AG04450 (cell line): ENCODE data around the gene SESTD1. TPM values are rescaled to one million over a fixed set of nuclear protein-coding genes. Genes with fewer than 3 reads are reported as not detected.

Source experiments
- CTCF ChIA-PET: fragments of 300-600, 350-600 bp; formaldehyde crosslinking; extraction: SDS; loops from one replicate; lab custom pipeline; 2022; ENCODE audit warnings: antibody characterized with exemption, inconsistent platforms; lab: Charles Lee
- POLR2A ChIA-PET: fragments of 350-600 bp; formaldehyde crosslinking; extraction: SDS; loops from one replicate; lab custom pipeline; 2021; ENCODE audit warnings: antibody characterized with exemption, inconsistent platforms; lab: Yijun Ruan, JAX
- DNase-seq: peaks from one replicate; pipeline ENCODE4 v3.0.0-alpha.2; 2011; ENCODE audit warnings: low read depth, low spot score
- H3K27ac ChIP-seq: one replicate; pipeline ENCODE4 v1.5.1; 2012; ENCODE audit warnings: low read depth, low read length, control low read depth
- H3K27me3 ChIP-seq: one replicate; pipeline ENCODE4 v1.6.0; 2012; ENCODE audit warnings: low read length; ENCODE audit not compliant: control insufficient read depth, insufficient read depth
- H3K4me3 ChIP-seq: 2 replicates; pipeline ENCODE4 v1.5.1; 2011; ENCODE audit warnings: mild to moderate bottlenecking, low read depth, low read length, control low read depth
- H3K9me3 ChIP-seq: 2 replicates; pipeline ENCODE4 v1.5.1; 2012; ENCODE audit warnings: low read length; ENCODE audit not compliant: control insufficient read depth, insufficient read depth
- CTCF ChIP-seq: IDR thresholded peaks from 2 replicates; pipeline ENCODE4 v1.5.1; 2011; ENCODE audit warnings: low read depth, low read length, control low read depth, inconsistent platforms
- polyA plus RNA-seq: library from polyadenylated mRNA; depleted of rRNA; stranded (reverse); fragments of >200 nt; gene quantifications from 2 replicates; pipeline ENCODE4 v1.2.3, GENCODE V29; 2011

SESTD1 gene
- polyA plus RNA-seq, 1 experiment: 24.3 TPM

GRCh38 chr2:179243046-179243445 is 21.6 kb downstream of the SESTD1 start:
- CTCF ChIA-PET: no interaction called here
- TF ChIP-seq CTCF: no peak
- no peak for DNase-seq
- Histone ChIP-seq H3K9me3 (no peaks in the 10 kb centered on the region; the same call in 1 of the 2 replicates), H3K27ac (no peak overlapping the region), H3K27me3 (no peaks in the 10 kb centered on the region), H3K4me3 (no peak overlapping the region)
- POLR2A ChIA-PET: no interaction called here

GRCh38 chr2:179240481-179241451 is 23.9 kb downstream of the SESTD1 start:
- Histone ChIP-seq H3K27ac (no peak overlapping the region), H3K27me3 (no peaks in the 10 kb centered on the region), H3K9me3 (no peaks in the 10 kb centered on the region), H3K4me3 (no peak overlapping the region)
- CTCF ChIA-PET: interaction anchor here (0.7 to 1.3 kb wide), 3 partner anchors 20 to 1478 kb away, joined by 4 to 8 read pairs (median 6); no protein-coding TSS in a partner anchor
- DNase-seq: no peak
- no peak for TF ChIP-seq CTCF
- POLR2A ChIA-PET: no interaction called here

GRCh38 chr2:179239838-179240237 is 24.8 kb downstream of the SESTD1 start:
- POLR2A ChIA-PET: interaction anchor here (0.7 kb wide), 1 partner anchor 1769 kb away, joined by 4 read pairs; no protein-coding TSS in a partner anchor
- DNase-seq: no peak
- Histone ChIP-seq H3K27ac (no peak overlapping the region), H3K4me3 (no peak overlapping the region), H3K9me3 (no peaks in the 10 kb centered on the region), H3K27me3 (no peaks in the 10 kb centered on the region)
- CTCF ChIA-PET: interaction anchor here (1.3 kb wide), 2 partner anchors 20 to 21 kb away, joined by 4 to 6 read pairs; no protein-coding TSS in a partner anchor
- TF ChIP-seq CTCF: no peak

GRCh38 chr2:179239195-179239594 is 25.4 kb downstream of the SESTD1 start:
- DNase-seq: no peak
- no peaks in the 10 kb centered on the region for H3K9me3 ChIP-seq
- H3K27ac ChIP-seq: no peak overlapping the region
- ChIA-PET CTCF (interaction anchor here (1.3 kb wide), 2 partner anchors 19 to 20 kb away, joined by 4 to 6 read pairs; no protein-coding TSS in a partner anchor), POLR2A (interaction anchor here (0.7 kb wide), 1 partner anchor 1769 kb away, joined by 4 read pairs; no protein-coding TSS in a partner anchor)
- TF ChIP-seq CTCF: no peak
- no peaks in the 10 kb centered on the region for H3K27me3 ChIP-seq
- H3K4me3 ChIP-seq: no peak overlapping the region

GRCh38 chr2:179238027-179238426 is 26.6 kb downstream of the SESTD1 start:
- POLR2A ChIA-PET: no interaction called here
- CTCF ChIA-PET: interaction anchor here (0.6 to 1.0 kb wide), 3 partner anchors 19 to 630 kb away, joined by 3 to 4 read pairs (median 3); no protein-coding TSS in a partner anchor
- no peaks in the 10 kb centered on the region for H3K27me3 ChIP-seq
- no peak overlapping the region for H3K4me3 ChIP-seq
- no peak overlapping the region for H3K27ac ChIP-seq
- DNase-seq: no peak
- no peak for TF ChIP-seq CTCF
- no peaks in the 10 kb centered on the region for H3K9me3 ChIP-seq
